Gastroesophageal sphincter (tissue), 3 donors: ENCODE data around the gene GASK1B.

ENCODE experiments used
- EP300 ChIP-seq: sonication (generic); formaldehyde crosslinking; IDR thresholded peaks from one replicate; pipeline ENCODE4 v1.6.1; 2017; ENCODE audit warnings: antibody characterized with exemption, mild to moderate bottlenecking
- POLR2A ChIP-seq, 2 donors: fragments of 450-650 bp; IDR thresholded peaks; one replicate each; pipeline ENCODE4 v1.6.1; 2017; ENCODE audit warnings: antibody characterized with exemption in 2 of 2, mild to moderate bottlenecking in 2 of 2, moderate library complexity in 1 of 2
- POLR2AphosphoS5 ChIP-seq: sonication (generic); formaldehyde crosslinking; IDR thresholded peaks from one replicate; pipeline ENCODE4 v1.6.1; 2017; ENCODE audit warnings: antibody characterized with exemption
- TF ChIP-seq, protein P1 (sequence below), 4 experiments: fragments of 200-600 bp in 2 of 4; fragments of 450-650 bp in 2 of 4; sonication (generic) in 1 of 4; IDR thresholded peaks; one replicate each; pipeline ENCODE4 v1.5.1; 2017 to 2019; ENCODE audit warnings: antibody characterized with exemption in 4 of 4, mild to moderate bottlenecking in 2 of 4, moderate library complexity in 2 of 4

DNA sequence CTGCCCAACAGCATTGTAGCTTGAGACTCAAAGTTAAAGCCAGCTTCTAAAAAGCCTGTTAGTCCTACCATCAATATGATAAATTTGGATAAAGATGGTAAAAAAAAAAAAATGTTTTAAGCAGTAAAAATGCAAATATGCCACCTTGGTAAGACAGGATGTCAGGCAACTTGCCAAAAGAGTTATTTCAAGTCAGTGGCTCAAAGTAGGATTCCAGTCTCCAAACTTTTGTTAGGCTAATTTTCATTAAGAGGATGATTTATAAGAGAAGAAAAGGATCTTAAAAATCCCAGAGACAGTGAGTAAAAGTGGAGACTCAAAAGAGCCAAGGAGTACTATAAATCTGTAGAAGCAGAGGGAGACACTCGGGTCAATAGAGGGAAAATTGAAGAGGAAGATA, 47.5 kb downstream of the GASK1B start:
- TF ChIP-seq EP300, result no peak
- TF ChIP-seq, protein P1, sequence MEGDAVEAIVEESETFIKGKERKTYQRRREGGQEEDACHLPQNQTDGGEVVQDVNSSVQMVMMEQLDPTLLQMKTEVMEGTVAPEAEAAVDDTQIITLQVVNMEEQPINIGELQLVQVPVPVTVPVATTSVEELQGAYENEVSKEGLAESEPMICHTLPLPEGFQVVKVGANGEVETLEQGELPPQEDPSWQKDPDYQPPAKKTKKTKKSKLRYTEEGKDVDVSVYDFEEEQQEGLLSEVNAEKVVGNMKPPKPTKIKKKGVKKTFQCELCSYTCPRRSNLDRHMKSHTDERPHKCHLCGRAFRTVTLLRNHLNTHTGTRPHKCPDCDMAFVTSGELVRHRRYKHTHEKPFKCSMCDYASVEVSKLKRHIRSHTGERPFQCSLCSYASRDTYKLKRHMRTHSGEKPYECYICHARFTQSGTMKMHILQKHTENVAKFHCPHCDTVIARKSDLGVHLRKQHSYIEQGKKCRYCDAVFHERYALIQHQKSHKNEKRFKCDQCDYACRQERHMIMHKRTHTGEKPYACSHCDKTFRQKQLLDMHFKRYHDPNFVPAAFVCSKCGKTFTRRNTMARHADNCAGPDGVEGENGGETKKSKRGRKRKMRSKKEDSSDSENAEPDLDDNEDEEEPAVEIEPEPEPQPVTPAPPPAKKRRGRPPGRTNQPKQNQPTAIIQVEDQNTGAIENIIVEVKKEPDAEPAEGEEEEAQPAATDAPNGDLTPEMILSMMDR (IDR thresholded peaks at IDR 0.05), result no peak
- no peak for TF ChIP-seq POLR2A (IDR thresholded peaks at IDR 0.05)
- no peak for TF ChIP-seq POLR2AphosphoS5
